Gastrocnemius medialis (tissue), 4 donors: ENCODE measurements around the gene PDE4D.

Source experiments
- CTCF ChIP-seq, 5 experiments: fragments of 450-650 bp in 3 of 5; fragments of 200-600 bp in 2 of 5; sonication (generic) in 2 of 5; IDR thresholded peaks in 4 of 5; conservative IDR thresholded peaks in 1 of 5; 1 replicate in 4 of 5; 2 replicates in 1 of 5; pipeline ENCODE4 v1.5.1; 2016 to 2019; ENCODE audit warnings: antibody characterized with exemption in 5 of 5, mild to moderate bottlenecking in 3 of 5, moderate library complexity in 3 of 5
- POLR2A ChIP-seq, 2 donors: fragments of 450-650 bp; IDR thresholded peaks; one replicate each; pipeline ENCODE4 v1.6.1; 2017; ENCODE audit warnings: antibody characterized with exemption in 2 of 2, mild to moderate bottlenecking in 2 of 2, moderate library complexity in 2 of 2

DNA sequence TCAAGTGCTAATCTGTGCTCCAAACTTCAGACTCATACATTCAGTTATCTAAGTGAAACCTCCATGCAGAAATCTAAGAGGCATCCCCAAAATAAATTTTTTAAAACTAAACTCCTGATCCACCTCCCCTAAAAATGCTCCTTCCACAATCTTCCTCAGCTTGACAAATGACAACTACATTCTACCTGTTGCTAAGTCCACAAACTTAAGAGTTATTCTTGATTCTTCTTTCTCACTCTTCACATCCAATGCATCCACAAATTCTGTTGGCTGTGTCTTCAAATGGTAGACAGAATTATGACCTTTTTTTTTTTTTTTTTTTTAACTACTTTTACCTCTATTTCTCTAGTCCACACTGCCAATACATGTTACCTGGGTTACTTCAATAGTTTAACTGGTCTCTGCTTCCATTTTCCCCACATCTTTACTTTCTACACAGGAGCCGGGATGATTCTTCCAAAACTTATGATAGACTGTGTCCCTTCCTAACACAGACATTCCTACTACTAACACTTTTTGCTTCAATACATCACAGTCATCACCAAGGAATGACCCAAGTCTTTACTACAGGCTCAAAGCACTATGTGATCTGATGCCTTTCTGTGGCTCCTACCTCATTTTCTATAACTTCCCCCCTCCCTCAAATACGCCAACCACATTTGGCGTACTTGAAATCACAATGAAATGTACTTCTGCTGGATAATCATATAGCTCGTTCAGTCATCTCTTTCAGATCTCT lies 143.6 kb downstream of the PDE4D start:
- TF ChIP-seq CTCF (IDR thresholded peaks at IDR 0.05 in 4 of 5, conservative IDR thresholded peaks at IDR 0.05 in 1 of 5): no peak
- no peak for TF ChIP-seq POLR2A (IDR thresholded peaks at IDR 0.05)
